SHP77 treated with DMSO at 0.1 percent for 48 hours (cell line): ENCODE measurements around the gene ZNF335.

Experiments
- DNase-seq: peaks from one replicate; lab custom pipeline; 2025; lab: John Stamatoyannopoulos, UW

Gene ZNF335

DNA sequence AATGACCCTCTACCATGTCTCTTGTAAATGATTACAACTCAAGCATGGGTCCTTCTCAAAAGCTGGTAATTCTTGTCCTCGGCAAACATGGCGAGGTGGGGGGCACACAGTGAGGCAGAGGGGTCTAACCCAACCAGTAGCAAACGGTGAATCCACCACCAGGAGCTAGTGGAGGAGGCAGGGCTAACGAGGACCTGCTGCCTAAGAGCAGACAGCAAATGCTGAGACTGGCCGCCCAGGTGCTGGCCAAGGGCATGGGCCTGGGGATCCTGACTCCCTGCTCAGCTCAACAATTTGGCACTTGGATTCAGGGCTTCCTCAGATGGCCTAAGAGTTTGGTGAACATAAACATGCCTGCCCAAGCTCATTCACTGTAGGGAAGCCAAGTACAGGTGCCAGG is 19.1 kb downstream of the ZNF335 start:
- no peak for DNase-seq

DNA sequence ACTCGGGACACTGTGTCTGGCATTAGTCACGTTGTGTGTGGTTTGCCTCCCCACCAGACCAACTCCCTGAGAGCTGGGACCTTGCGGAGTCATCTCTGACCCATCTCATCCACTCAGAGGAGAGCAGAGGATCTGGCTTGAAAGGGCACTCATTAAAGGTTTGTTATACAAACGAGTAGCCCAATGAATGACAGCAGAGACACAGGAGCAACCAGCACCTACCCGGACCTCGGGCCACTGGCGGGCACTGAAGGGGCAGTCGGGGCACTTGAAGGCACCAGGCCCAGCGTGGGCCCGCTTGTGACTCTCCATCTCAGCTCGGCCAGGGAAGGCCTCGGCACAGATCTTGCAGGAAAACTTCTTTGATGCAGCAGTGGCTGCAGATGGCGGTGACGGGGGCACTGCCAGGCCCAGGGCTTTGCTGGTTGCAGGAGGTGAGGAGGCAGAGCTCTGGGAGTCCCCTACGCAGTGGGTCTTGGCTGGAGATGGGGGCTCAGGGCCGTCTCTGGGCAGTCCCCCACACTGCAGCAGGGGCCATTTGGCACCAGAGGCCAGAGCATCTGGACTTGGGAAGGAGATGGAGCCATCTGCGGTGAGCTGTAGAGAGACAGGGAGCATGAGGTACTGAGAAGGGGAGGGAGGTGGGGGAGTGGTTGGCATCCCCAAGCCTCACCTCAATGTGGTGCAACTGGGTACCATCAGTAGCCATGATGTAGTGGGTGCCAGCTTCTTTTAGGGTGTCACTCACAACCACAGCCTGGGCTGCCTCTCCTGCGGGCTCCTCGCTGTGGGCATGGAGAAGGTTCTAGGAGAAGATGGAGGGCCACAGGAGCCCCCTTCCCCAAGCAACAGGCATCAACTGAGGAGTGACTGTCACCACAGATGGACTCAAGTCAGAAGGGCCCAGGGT is 19.8 kb downstream of the ZNF335 start:
- DNase-seq = no peak

- DNase-seq = no peak
These were observed 21.7 kb downstream of the ZNF335 start for GRCh38 chr20:45950330-45950646.

DNA sequence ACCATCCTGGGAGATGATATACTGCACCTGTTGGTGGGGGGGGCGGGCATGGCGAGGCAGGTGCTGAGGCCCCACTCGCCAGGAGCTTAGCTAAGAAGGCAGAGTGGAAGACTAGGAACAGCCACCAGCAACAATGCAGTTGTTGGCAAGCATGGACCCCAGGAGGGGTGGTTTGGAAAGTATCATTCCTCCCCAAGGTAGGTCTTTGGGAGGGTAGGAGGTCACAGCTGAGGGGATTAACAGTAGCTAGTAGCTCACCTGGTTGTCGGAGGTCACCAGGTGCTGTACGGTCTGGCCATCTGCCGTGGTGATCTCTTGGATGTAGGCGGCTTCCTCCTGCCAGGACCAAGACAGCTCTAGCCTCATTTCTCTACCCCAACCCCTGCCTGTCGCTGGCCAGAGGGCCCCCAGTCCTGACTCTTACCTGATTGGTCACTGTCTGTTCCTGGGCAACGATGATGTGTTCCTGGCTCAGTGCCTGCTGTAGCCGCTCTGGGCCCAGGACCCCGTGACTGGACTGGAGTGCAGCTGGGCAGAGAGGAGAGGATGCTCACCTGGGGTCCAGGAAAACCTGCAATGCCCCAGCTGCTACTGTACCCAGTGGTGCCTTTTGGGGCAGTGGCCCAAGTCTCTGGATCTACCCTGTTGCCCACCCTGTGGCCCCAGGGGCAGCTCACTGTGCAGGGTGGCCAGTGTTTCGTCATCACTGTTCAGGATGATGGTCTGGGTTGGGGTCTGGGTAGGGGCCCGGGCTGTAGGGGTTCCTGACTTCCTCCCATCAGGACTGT is 22.3 kb downstream of the ZNF335 start:
- no peak for DNase-seq

- no peak for DNase-seq
These were observed 23.1 kb downstream of the ZNF335 start for GRCh38 chr20:45948742-45949541.

DNA sequence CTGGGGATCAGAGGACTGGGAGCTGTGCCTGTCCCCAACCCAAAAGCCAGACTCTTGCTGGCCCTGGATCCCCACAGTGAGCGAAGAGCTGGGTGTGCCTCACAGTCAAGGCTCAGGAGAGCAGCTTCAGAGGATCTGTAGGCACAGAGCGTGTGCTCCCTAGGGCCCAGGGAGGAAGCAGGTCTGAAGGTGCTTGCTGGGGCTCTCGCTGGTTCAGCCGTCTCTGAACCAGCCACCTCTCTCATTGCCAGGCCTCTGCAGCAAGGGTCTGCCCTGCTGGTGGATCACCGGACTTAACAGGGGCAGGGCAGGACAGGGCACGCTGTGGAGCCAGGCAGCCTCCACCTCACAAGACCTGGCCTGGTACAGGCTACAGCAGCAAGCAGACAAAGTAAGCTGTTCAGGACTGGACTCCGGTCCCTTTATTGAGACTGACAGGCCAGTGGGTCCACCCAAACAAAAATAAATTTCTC is 23.7 kb downstream of the ZNF335 start:
- no peak for DNase-seq

- no peak for DNase-seq
These were observed 24.7 kb downstream of the ZNF335 start for GRCh38 chr20:45947110-45947866.

DNA sequence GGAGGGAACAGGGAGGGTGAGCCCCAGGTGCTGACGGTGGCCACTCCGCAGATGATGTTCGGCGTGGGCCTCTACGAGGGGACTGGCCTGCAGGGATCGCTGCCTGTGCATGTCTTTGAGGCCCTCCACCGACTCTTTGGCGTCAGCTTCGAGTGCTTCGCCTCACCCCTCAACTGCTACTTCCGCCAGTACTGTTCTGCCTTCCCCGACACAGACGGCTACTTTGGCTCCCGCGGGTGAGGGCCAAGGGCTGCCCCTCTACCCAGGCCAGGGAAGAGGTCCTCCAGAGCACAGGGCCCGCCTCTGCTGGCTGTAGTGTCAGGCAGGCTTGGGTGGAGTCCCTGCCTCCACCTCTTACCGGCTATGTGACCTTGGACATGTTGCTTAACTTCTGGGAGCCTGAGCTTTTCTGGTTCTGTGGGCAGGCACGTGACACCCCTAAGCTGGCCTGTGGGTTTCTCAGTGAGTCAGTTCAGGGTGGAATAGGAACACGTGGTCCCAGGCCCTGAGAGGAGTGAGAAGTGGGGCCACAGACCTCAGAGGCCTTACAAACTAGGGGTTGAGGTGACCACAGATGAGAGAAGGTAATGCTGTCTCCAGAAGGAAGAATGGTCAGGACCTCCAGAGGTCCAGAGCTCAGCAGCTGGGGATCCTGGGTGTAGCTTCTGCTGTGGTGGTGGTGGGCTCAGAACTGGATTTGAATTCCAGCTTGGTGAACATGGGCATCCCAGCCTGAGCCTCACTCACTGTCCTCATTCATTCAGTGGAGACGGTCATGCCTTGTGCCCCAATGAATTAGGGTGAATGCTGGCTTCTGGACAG is 25.6 kb downstream of the ZNF335 start:
- no peak for DNase-seq

DNA sequence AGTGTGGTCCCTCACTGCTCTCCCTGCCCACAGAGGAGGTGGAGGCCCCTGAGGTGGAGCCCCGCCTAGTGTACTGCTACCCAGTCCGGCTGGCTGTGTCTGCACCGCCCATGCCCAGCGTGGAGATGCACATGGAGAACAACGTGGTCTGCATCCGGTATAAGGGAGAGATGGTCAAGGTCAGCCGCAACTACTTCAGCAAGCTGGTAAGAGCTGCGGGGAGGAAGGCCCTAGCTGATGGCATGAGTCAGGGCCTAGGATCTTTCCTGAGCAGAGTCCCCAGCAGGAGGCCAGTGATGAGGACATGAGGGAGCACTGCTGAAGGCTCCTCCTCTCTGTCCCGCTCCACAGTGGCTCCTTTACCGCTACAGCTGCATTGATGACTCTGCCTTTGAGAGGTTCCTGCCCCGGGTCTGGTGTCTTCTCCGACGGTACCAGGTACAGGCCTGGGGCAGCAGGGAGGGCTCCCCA is 26.3 kb downstream of the ZNF335 start:
- DNase-seq = no peak

GRCh38 chr20:45944965-45945677 is 26.9 kb downstream of the ZNF335 start:
- no peak for DNase-seq

- DNase-seq = no peak
These were observed 27.6 kb downstream of the ZNF335 start for GRCh38 chr20:45944151-45944964.

DNA sequence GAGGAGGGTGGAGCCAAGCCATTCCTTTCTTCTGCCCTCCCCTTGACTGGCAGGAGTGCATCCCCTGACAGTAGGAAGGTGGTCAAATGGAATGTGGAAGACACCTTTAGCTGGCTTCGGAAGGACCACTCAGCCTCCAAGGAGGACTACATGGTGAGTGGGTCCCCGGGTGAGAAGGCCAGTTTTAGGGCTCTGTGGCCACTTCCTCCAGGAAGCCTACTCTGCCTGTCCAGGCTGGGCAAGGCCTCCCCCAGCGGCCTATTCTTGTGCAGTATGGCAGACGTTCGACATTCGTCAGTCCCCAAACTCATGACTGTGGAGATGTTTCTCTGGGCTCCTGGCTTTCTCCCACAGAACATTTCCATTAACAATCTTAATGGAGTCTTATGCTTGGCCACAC is 28.4 kb downstream of the ZNF335 start:
- no peak for DNase-seq

DNA sequence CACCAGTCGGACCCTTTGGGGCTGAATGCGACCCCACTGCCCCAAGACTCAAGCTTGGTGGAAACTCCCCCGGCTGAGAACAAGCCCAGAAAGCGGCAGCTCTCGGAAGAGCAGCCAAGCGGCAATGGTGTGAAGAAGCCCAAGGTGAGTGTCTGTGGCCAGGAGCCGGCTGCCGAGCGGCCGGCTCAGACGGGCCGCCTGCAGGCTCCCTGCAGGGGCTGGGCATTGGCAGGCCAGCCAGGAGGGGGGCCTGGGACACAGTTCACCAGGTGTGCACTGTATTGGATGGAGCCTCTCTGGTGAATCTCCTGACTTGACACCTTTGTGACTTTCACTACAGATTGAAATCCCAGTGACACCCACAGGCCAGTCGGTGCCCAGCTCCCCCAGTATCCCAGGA is 31.5 kb downstream of the ZNF335 start:
- DNase-seq = no peak

- no peak for DNase-seq
These were observed 31.9 kb downstream of the ZNF335 start for GRCh38 chr20:45940053-45940452.

- no peak for DNase-seq
These were observed 33.1 kb downstream of the ZNF335 start for GRCh38 chr20:45938727-45939438.

DNA sequence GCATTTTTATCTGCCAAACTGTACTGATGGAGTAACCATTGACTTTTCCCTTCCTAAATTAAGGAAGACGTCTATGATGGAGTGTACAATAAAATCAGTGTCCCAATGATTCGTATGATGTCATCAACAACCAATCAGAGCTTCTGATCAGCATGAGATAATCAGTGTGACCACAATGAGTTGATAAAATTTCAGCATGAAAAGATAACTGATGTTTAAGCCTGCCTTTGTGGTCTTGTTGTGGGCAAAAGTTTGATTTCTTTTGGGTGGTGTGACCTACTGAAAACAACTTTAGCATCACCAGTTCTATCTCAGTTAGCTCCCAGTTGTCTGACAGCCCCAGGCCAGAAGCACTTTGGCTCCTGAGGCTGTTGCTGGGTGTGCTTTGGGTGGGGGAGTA is 34.2 kb downstream of the ZNF335 start:
- DNase-seq = no peak

GRCh38 chr20:45935416-45936046 is 36.5 kb downstream of the ZNF335 start:
- no peak for DNase-seq
